Heart left ventricle (tissue), 13 donors: ENCODE measurements around the gene GGT1.
"Not testable (repeated sequence)": the region's sequence is repeated elsewhere in the genome, so short reads cannot be mapped to it uniquely, and the experiment has no call there.

Source experiments
- POLR2A ChIP-seq, 2 donors: fragments of 450-650 bp; IDR thresholded peaks; one replicate each; pipeline ENCODE4 v1.6.1; 2017; ENCODE audit warnings: antibody characterized with exemption in 2 of 2, mild to moderate bottlenecking in 2 of 2, moderate library complexity in 2 of 2
- TF ChIP-seq, protein P1 (sequence below), 12 donors: fragments of 200-600 bp; sonication (generic) in 4 of 12; IDR thresholded peaks; one replicate each; pipeline versions ENCODE4 v1.5.0 to v1.8.0; 2018 to 2022; ENCODE audit warnings: antibody characterized with exemption in 12 of 12, mild to moderate bottlenecking in 5 of 12
- donor health status: ischemic (EF 13 %, LVEDD 7.1; RV severe dilation, severe dysfunction).
- donor health status: DM: no; HTN: yes; CAD: no.
- donor health status: DM: no; HTN: no; CAD: no.
- donor health status: ischemic (EF 25% LVEDD 6.9; RV normal size, moderate dysfunction).
- donor health status: ischemic (EF 25% LVEDD 5.7; RV mildly dilated, moderate dysfunction).
- donor health status: ischemic (EF 35%, LVEDD 5.7; RV mildly dilated, moderate dysfunction).
- donor health status: nonischemic (EF 11% LVEDD 7.7; RV severe dilation, severe dysfunction).
- donor health status: DM: yes; HTN: yes; CAD: no.
- donor health status: PGD.
- donor health status: ischemic (EF 29% LVEDD 5.4; RV normal size, mild dysfunction).
- donor health status: nonischemic (EF 23%, LVEDD 6.1; RV moderate dilation, normal function).

GRCh38 chr22:24631430-24632122, 28.6 kb downstream of the GGT1 start:
- TF ChIP-seq, protein P1, sequence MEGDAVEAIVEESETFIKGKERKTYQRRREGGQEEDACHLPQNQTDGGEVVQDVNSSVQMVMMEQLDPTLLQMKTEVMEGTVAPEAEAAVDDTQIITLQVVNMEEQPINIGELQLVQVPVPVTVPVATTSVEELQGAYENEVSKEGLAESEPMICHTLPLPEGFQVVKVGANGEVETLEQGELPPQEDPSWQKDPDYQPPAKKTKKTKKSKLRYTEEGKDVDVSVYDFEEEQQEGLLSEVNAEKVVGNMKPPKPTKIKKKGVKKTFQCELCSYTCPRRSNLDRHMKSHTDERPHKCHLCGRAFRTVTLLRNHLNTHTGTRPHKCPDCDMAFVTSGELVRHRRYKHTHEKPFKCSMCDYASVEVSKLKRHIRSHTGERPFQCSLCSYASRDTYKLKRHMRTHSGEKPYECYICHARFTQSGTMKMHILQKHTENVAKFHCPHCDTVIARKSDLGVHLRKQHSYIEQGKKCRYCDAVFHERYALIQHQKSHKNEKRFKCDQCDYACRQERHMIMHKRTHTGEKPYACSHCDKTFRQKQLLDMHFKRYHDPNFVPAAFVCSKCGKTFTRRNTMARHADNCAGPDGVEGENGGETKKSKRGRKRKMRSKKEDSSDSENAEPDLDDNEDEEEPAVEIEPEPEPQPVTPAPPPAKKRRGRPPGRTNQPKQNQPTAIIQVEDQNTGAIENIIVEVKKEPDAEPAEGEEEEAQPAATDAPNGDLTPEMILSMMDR (IDR thresholded peaks at IDR 0.05): not testable (repeated sequence)
- TF ChIP-seq POLR2A (IDR thresholded peaks at IDR 0.05): not testable (repeated sequence)
